Liver (tissue), 9 donors: ENCODE results near the gene PRPH. TPM values are rescaled to one million over a fixed set of nuclear protein-coding genes. Genes with fewer than 3 reads are reported as not detected.

ENCODE experiments used
- DNase-seq: peaks from one replicate; pipeline ENCODE4 v3.0.0-alpha.2; 2017; ENCODE audit warnings: low spot score
- H3K27ac ChIP-seq, 2 donors: one replicate each; pipeline ENCODE4 v1.7.0; 2013; ENCODE audit warnings: inconsistent platforms in 2 of 2, low read length in 2 of 2, control low read depth in 1 of 2, low read depth in 1 of 2, mild to moderate bottlenecking in 1 of 2
- H3K27me3 ChIP-seq, 4 donors: one replicate each; pipeline versions ENCODE4 v1.6.1 to v1.7.0; 2013; ENCODE audit warnings: low read length in 3 of 4, inconsistent platforms in 1 of 4, mild to moderate bottlenecking in 1 of 4, moderate library complexity in 1 of 4; ENCODE audit not compliant: control insufficient read depth in 4 of 4, insufficient read depth in 4 of 4
- H3K36me3 ChIP-seq, 4 donors: one replicate each; pipeline versions ENCODE4 v1.6.1 to v1.7.0; 2013; ENCODE audit warnings: low read length in 3 of 4, mild to moderate bottlenecking in 3 of 4, low read depth in 1 of 4, moderate library complexity in 1 of 4; ENCODE audit not compliant: control insufficient read depth in 4 of 4, insufficient read depth in 3 of 4
- H3K4me1 ChIP-seq, 4 donors: one replicate each; pipeline versions ENCODE4 v1.6.1 to v1.7.0; 2013; ENCODE audit warnings: low read length in 3 of 4, mild to moderate bottlenecking in 3 of 4, moderate library complexity in 1 of 4; ENCODE audit not compliant: control insufficient read depth in 4 of 4, insufficient read depth in 4 of 4
- H3K4me3 ChIP-seq, 3 donors: one replicate each; pipeline versions ENCODE4 v1.6.1 to v1.7.0; 2013; ENCODE audit warnings: low read length in 3 of 3, control low read depth in 1 of 3, low read depth in 1 of 3, mild to moderate bottlenecking in 1 of 3
- H3K9ac ChIP-seq, 2 donors: one replicate each; pipeline ENCODE4 v1.7.0; 2013; ENCODE audit warnings: low read length in 2 of 2, mild to moderate bottlenecking in 2 of 2, moderate library complexity in 2 of 2, control low read depth in 1 of 2, low read depth in 1 of 2
- H3K9me3 ChIP-seq, 4 donors: one replicate each; pipeline versions ENCODE4 v1.6.1 to v1.7.0; 2013; ENCODE audit warnings: low read length in 3 of 4; ENCODE audit not compliant: control insufficient read depth in 4 of 4
- CTCF ChIP-seq: fragments of 150-350 bp; IDR thresholded peaks from 2 replicates; pipeline ENCODE4 v1.5.1; 2017; ENCODE audit warnings: improper control_type of control experiment, low read depth, low read length; ENCODE audit not compliant: missing input control
- EGR1 ChIP-seq, 2 donors: IDR thresholded peaks; 2 replicates each; pipeline ENCODE4 v1.6.1; 2016 to 2018; ENCODE audit warnings: antibody characterized with exemption in 2 of 2, low read depth in 2 of 2
- FOXA2 ChIP-seq: IDR thresholded peaks from 2 replicates; pipeline ENCODE4 v1.6.1; 2016; ENCODE audit warnings: antibody characterized with exemption
- HNF4A ChIP-seq, 2 donors: conservative IDR thresholded peaks; 2 replicates each; pipeline ENCODE4 v1.6.1; 2016; ENCODE audit warnings: antibody characterized with exemption in 2 of 2, mild to moderate bottlenecking in 2 of 2
- HNF4G ChIP-seq: IDR thresholded peaks from 2 replicates; pipeline ENCODE4 v1.6.1; 2016; ENCODE audit warnings: antibody characterized with exemption
- JUND ChIP-seq, 2 donors: IDR thresholded peaks; 2 replicates each; pipeline ENCODE4 v1.6.1; 2016; ENCODE audit warnings: antibody characterized with exemption in 2 of 2
- MAX ChIP-seq: IDR thresholded peaks from 2 replicates; pipeline ENCODE4 v1.6.1; 2016; ENCODE audit warnings: antibody characterized with exemption
- NR2F2 ChIP-seq: IDR thresholded peaks from 2 replicates; pipeline ENCODE4 v1.6.1; 2016; ENCODE audit warnings: antibody characterized with exemption
- RAD21 ChIP-seq, 2 donors: IDR thresholded peaks; 2 replicates each; pipeline ENCODE4 v1.6.1; 2016; ENCODE audit warnings: antibody characterized with exemption in 2 of 2, mild to moderate bottlenecking in 2 of 2
- SP1 ChIP-seq: IDR thresholded peaks from 2 replicates; pipeline ENCODE4 v1.6.1; 2018; ENCODE audit warnings: antibody characterized with exemption, mild to moderate bottlenecking
- TAF1 ChIP-seq: conservative IDR thresholded peaks from 2 replicates; pipeline ENCODE4 v1.6.1; 2016; ENCODE audit warnings: antibody characterized with exemption, mild to moderate bottlenecking
- YY1 ChIP-seq: IDR thresholded peaks from 2 replicates; pipeline ENCODE4 v1.6.1; 2016; ENCODE audit warnings: antibody characterized with exemption, mild to moderate bottlenecking
- ZBTB33 ChIP-seq: IDR thresholded peaks from 2 replicates; pipeline ENCODE4 v1.6.1; 2016; ENCODE audit warnings: antibody characterized with exemption
- WGBS: extraction: QIAGEN DNeasy Blood & Tissue Kit; methylation state at CpG from one replicate; pipeline ENCODE4 v1.1.7; 2013; 5-methylcytosine and 5-hydroxymethylcytosine counted together
- polyA plus RNA-seq, 2 donors: library from polyadenylated mRNA; stranded (reverse) in 1 of 2; unstranded in 1 of 2; fragments of 200-250 nt in 1 of 2; fragments of >200 nt in 1 of 2; fragmentation: Nextera tagmentation in 1 of 2; extraction: Ambion mirVana in 1 of 2; gene quantifications; one replicate each; pipeline versions ENCODE4 v1.2.1 to v1.2.3, GENCODE V29; 2013 to 2015
- total RNA-seq, 2 donors: library from RNA; depleted of rRNA; stranded (reverse); fragments of >200 nt; gene quantifications; one replicate each; pipeline ENCODE4 v1.2.3, GENCODE V29; 2014
- donor health status: healthy.
- donor health status: healthy.
- donor health status: healthy.
- donor health status: healthy.
- donor health status: healthy.

PRPH gene
- total and polyA plus RNA-seq, 4 donors: 0.05 TPM; not detected in 3

- TF ChIP-seq HNF4G (no peak), TAF1 (no peak), MAX (no peak), SP1 (no peak), NR2F2 (no peak), RAD21 (IDR thresholded peaks at IDR 0.05) (no peak), JUND (IDR thresholded peaks at IDR 0.05) (no peak), CTCF (no peak)
Observed at GRCh38 chr12:49330032-49330619, 35.2 kb downstream of the PRPH start (continued).

GRCh38 chr12:49330631-49331379, 35.9 kb downstream of the PRPH start:
- WGBS: 82% methylated on average over 14 of the region's 14 CpGs
- Histone ChIP-seq H3K27me3 (peaks cover 0 to 11% (median 0%) of the 10 kb centered on the region in 4 donors), H3K4me1 (peaks cover 0 to 7% (median 3%) of the 10 kb centered on the region in 4 donors), H3K27ac (no peak overlapping the region), H3K9me3 (no peaks in the 10 kb centered on the region), H3K4me3 (no peak overlapping the region), H3K9ac (no peak overlapping the region), H3K36me3 (no peaks in the 10 kb centered on the region)
- TF ChIP-seq EGR1 (IDR thresholded peaks at IDR 0.05; ENCODE audit: low read depth in 2 of 2): no peak
- TF ChIP-seq HNF4A (conservative IDR thresholded peaks at IDR 0.05): no peak
- TF ChIP-seq RAD21 (IDR thresholded peaks at IDR 0.05): no peak
- no peak for DNase-seq

- H3K9ac ChIP-seq: no peak overlapping the region
- H3K4me3 ChIP-seq: no peak overlapping the region
- H3K27me3 ChIP-seq: peaks cover 0 to 13% (median under 1%) of the 10 kb centered on the region in 4 donors
- H3K36me3 ChIP-seq: no peaks in the 10 kb centered on the region
- H3K4me1 ChIP-seq: peaks cover 0 to 8% (median 4%) of the 10 kb centered on the region in 4 donors
- TF ChIP-seq HNF4A (conservative IDR thresholded peaks at IDR 0.05) (no peak), CTCF (peak; percentile 90), NR2F2 (no peak), ZBTB33 (no peak), FOXA2 (no peak), SP1 (no peak), RAD21 (IDR thresholded peaks at IDR 0.05) (peak; percentile 94 to 97), YY1 (no peak), TAF1 (no peak)
- no peaks in the 10 kb centered on the region for H3K9me3 ChIP-seq
- no peak overlapping the region for H3K27ac ChIP-seq
- 43% methylated on average over 11 of the region's 11 CpGs for WGBS
- DNase-seq: no peak
Observed at GRCh38 chr12:49331380-49332222, 36.7 kb downstream of the PRPH start.
